IPS-18a (cell line): Measurements from ENCODE around the gene HCLS1.

ENCODE experiments used
- H3K27ac ChIP-seq: one replicate; pipeline ENCODE4 v1.5.1; 2013; ENCODE audit warnings: low read length
- H3K27me3 ChIP-seq: one replicate; pipeline ENCODE4 v1.6.1; 2013; ENCODE audit warnings: mild to moderate bottlenecking, low read length; ENCODE audit not compliant: control insufficient read depth, insufficient read depth
- H3K36me3 ChIP-seq: one replicate; pipeline ENCODE4 v1.6.1; 2013; ENCODE audit warnings: low read depth, low read length; ENCODE audit not compliant: control insufficient read depth
- H3K4me1 ChIP-seq: one replicate; pipeline ENCODE4 v1.6.1; 2013; ENCODE audit warnings: low read depth, low read length; ENCODE audit not compliant: control insufficient read depth
- H3K4me3 ChIP-seq: one replicate; pipeline ENCODE4 v1.5.1; 2013; ENCODE audit warnings: low read length
- H3K9ac ChIP-seq: one replicate; pipeline ENCODE4 v1.6.1; 2013; ENCODE audit warnings: mild to moderate bottlenecking, low read length, moderate library complexity
- H3K9me3 ChIP-seq: one replicate; pipeline ENCODE4 v1.6.1; 2013; ENCODE audit warnings: low read depth, low read length; ENCODE audit not compliant: control insufficient read depth

HCLS1 gene, protein sequence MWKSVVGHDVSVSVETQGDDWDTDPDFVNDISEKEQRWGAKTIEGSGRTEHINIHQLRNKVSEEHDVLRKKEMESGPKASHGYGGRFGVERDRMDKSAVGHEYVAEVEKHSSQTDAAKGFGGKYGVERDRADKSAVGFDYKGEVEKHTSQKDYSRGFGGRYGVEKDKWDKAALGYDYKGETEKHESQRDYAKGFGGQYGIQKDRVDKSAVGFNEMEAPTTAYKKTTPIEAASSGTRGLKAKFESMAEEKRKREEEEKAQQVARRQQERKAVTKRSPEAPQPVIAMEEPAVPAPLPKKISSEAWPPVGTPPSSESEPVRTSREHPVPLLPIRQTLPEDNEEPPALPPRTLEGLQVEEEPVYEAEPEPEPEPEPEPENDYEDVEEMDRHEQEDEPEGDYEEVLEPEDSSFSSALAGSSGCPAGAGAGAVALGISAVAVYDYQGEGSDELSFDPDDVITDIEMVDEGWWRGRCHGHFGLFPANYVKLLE

DNA sequence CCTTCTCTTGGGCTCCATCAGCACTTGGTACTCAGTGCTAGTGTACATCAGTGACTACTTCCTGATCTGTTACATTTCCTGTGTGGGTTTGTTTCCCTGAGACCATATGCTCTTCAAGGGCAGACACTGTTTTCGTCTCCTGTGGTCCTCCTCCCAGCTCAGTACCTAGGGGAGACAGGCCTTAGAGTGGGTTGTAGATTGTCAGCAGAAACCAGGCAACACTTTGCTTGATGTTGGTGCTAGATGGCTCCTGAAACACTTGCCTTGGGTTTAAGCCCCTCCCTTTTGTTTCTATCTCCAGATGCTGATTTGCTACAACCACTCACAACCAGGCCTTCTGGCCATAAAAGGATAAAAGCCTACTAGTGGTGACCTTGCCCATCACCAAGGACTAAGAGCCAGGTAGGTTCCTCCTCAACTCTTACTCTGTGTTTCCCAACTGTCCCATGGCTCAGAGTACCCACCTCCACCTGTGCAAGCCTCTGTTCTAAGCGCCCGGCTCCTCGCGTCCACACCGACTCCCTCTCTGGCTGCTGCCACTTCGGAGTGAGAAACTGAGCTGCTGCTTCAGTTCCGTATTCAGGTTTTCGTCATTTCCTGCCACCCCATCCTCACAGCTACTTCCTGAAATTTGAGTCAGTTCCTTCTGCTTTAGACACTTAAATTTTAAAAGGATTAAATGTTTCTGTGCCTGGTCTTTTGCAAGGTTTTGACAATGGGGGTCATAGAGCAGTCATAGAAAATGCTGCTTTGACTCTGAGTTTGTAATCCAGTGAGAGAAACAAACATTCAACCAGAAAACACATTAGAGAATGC lies at the start of gene HCLS1:
Gene HCLS1 (minus strand): TSS at position 548 of the 816 bp plus-strand sequence. CDS start 2,556 bp downstream, outside the sequence.
- H3K27ac ChIP-seq, result no peak within 1 kb of the TSS
- no peaks in the 10 kb centered on the region for H3K4me1 ChIP-seq
- H3K4me3 ChIP-seq, result no peak within 1 kb of the TSS
- H3K36me3 ChIP-seq, result peaks cover 23% of the 10 kb centered on the region
- no peaks in the 10 kb centered on the region for H3K9me3 ChIP-seq
- no peak within 1 kb of the TSS for H3K9ac ChIP-seq
- H3K27me3 ChIP-seq, result no peaks in the 10 kb centered on the region

DNA sequence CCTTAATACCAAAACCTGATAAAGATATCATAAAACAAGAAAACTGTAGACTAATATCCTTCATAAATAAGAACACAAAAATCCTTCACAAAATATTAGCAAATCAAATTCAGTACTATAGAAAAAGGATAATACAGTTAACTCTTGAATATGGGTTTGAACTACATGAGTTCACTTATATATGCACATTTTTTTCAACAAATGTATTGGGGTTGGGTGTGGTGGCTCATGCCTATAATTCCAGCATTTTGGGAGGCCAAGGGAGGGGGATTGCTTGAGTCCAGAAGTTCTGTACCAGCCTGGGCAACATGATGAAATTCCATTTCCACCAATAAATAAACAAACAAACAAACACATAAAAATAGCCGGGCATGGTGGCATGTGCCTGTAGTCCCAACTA lies 49.6 kb upstream of the HCLS1 start:
- Histone ChIP-seq H3K4me1 (no peaks in the 10 kb centered on the region), H3K27ac (no peak overlapping the region), H3K27me3 (no peaks in the 10 kb centered on the region), H3K4me3 (no peak overlapping the region), H3K36me3 (peaks cover 6% of the 10 kb centered on the region), H3K9ac (no peak overlapping the region), H3K9me3 (no peaks in the 10 kb centered on the region)

DNA sequence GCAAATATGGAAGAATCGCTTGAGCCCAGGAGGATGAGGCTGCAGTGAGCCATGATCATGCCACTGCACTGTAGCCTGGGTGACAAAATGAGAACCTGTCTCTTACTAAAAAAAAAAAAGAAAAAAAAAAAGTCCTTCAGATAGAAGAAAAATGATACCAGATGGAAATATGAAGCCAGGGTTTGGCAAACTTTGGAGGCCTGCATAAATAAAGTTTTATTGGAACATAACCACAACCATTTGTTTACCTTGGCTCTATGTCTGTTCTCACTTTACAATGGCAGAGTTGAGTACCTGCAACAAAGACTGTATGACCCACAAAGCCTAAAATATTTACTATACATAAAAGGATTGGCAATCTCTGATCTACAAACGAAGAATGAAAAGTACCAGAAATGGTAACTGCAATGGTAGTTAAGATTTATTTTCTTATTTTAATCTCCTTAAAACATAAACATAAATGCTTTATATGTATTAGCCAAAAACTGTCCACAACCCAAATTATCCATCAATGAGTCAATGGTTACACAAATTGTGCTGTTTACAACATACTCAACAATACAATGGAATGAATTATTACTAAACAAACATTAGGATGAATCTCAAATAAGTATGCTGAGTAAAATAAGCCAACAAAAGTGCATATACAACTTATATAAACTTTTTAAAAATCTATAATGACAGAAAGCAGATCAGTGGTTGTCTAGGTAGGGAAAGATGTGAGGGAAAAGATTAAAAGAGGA lies 47.0 kb upstream of the HCLS1 start:
- no peaks in the 10 kb centered on the region for H3K36me3 ChIP-seq
- H3K9me3 ChIP-seq, result no peaks in the 10 kb centered on the region
- H3K4me1 ChIP-seq, result no peaks in the 10 kb centered on the region
- H3K9ac ChIP-seq, result no peak overlapping the region
- H3K4me3 ChIP-seq, result no peak overlapping the region
- H3K27ac ChIP-seq, result no peak overlapping the region
- H3K27me3 ChIP-seq, result no peaks in the 10 kb centered on the region

DNA sequence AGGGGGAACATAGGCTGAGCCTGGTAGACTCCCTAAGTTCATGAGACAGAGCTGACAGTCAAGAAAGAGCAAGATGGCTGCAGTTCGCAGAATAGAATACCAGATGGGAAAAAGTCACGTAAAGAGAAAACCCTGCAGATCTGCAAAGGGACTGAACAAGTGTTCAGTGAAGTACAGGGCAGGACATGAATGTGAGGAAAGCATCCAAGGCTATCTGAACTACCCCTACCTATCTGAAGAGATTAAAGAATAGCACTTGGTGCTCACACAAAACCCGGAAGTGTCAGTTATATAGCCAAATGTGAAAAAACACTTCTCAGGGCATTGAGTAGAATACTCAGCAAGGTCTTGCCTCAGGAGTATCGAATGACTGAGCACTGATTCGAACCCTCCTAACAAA lies 44.8 kb upstream of the HCLS1 start:
- peaks cover 10% of the 10 kb centered on the region for H3K36me3 ChIP-seq
- no peaks in the 10 kb centered on the region for H3K27me3 ChIP-seq
- no peaks in the 10 kb centered on the region for H3K9me3 ChIP-seq
- H3K27ac ChIP-seq, result no peak overlapping the region
- H3K4me1 ChIP-seq, result no peaks in the 10 kb centered on the region
- H3K4me3 ChIP-seq, result no peak overlapping the region
- H3K9ac ChIP-seq, result no peak overlapping the region

DNA sequence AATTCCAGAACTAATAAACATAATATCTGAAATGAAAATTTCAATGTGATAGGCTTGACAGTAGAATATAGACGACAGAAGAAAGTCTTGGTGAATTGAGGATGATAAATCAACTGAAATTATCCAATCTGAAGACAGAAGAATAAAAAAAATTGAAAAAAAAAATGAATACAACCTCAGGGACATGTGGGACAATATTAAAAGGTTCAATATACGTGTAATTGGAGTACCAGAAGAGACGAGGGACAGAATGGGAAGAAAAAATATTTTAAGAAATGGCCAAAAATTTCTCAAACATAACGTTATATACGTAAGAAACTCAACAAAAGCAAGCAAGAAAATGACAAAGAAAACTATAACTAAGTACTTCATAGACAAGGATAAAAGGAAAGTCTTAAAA lies 43.3 kb upstream of the HCLS1 start:
- Histone ChIP-seq H3K9me3 (no peaks in the 10 kb centered on the region), H3K9ac (no peak overlapping the region), H3K27ac (no peak overlapping the region), H3K4me3 (no peak overlapping the region), H3K4me1 (no peaks in the 10 kb centered on the region), H3K36me3 (peaks cover 10% of the 10 kb centered on the region), H3K27me3 (no peaks in the 10 kb centered on the region)

DNA sequence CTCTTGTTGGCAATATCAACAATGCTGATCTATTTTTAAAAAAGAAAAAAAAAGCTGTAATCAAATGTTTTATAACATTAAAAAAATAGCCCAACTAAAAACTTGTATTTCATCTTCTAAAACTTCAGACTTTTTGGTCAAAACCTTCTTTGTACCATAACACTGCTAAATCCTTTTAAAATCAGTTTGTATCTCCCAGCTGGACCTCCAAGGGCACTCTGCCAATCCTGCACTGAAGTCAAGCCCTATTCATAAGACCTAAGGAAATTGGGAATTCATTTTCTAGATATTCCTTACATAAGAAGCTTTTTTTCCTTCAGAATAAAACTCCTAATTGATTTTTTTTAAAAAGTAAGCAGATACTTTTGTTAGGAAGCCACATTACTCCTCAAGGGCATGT lies 38.2 kb upstream of the HCLS1 start:
- Histone ChIP-seq H3K9me3 (no peaks in the 10 kb centered on the region), H3K27ac (no peak overlapping the region), H3K36me3 (peaks cover 45% of the 10 kb centered on the region), H3K9ac (no peak overlapping the region), H3K4me1 (no peaks in the 10 kb centered on the region), H3K27me3 (no peaks in the 10 kb centered on the region), H3K4me3 (no peak overlapping the region)

DNA sequence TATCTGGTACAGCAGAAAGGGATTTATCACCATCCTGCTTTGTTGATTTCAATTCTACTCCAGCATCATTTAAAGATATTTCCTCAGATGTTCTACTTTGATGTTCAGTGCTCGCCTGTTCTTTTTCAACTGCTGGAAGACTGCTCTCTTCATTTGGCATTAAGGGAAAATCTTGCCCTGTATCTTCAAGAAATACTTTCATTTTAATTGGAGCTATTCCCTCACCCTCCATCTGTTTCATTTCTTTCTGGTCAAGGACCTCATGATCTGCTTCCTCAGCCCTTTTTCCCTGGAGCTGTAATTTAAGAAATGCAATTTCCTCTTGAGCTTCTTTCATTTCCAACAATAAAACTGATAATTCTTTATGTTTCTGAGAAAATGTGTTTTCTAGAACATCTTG lies 37.8 kb upstream of the HCLS1 start:
- H3K9me3 ChIP-seq, result no peaks in the 10 kb centered on the region
- H3K27me3 ChIP-seq, result no peaks in the 10 kb centered on the region
- H3K4me1 ChIP-seq, result no peaks in the 10 kb centered on the region
- no peak overlapping the region for H3K9ac ChIP-seq
- H3K27ac ChIP-seq, result no peak overlapping the region
- H3K4me3 ChIP-seq, result no peak overlapping the region
- peaks cover 48% of the 10 kb centered on the region for H3K36me3 ChIP-seq

DNA sequence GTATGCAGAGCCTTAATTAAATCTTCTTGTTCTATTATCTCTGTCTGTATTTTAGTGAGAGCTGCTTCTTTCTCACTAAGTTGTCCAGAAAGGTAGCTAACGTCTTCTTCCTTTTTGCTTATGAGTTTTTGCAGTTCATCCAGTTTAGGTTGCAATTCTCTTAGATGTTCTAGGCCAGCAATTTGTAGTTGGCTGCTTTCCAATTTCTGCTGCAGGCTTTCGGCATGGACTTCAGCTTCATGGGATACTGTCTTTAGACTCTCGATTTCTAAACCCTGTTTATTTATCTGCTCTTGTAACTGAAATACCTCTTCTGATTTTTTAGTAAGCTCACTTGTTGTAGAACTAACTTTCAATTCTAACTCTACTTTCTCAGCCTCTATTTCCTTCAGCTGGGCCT lies 35.5 kb upstream of the HCLS1 start:
- Histone ChIP-seq H3K27me3 (no peaks in the 10 kb centered on the region), H3K4me3 (no peak overlapping the region), H3K36me3 (peaks cover 61% of the 10 kb centered on the region), H3K4me1 (no peaks in the 10 kb centered on the region), H3K9ac (no peak overlapping the region), H3K27ac (no peak overlapping the region), H3K9me3 (no peaks in the 10 kb centered on the region)

DNA sequence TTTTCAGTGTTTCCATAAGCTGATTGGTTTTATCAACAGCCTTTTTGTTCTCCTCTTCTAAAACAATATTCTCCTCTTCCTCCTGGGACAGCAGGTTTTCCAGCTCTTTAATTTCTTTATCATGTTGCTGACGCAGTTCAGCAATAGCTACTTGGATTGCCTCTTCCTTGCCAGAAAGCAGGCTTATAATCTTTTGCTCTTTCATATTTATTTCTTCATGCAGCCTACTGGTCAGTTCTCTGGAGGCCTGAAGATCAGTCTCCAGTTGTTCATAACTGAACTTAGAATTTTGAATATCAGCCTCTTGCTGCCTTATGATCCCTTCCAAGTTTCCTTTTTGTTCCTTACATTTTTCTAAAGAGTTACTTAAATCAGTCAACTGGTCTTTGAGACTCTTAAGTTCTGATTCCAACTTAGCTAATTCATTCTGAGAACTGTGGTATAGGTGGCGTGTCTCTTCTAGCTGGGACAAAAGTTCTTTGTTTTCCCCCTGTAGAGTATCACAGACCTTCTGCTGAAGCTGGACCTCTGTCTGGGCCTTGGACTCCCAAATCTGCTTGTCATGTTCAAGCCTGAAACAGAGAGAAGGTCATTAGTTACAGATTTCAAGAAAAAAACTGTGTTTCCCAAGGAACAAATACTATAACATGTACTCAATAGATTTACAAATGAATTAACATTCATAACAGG lies 31.5 kb upstream of the HCLS1 start:
- no peaks in the 10 kb centered on the region for H3K9me3 ChIP-seq
- H3K9ac ChIP-seq, result no peak overlapping the region
- peaks cover 44% of the 10 kb centered on the region for H3K36me3 ChIP-seq
- H3K27ac ChIP-seq, result no peak overlapping the region
- no peak overlapping the region for H3K4me3 ChIP-seq
- H3K27me3 ChIP-seq, result no peaks in the 10 kb centered on the region
- no peaks in the 10 kb centered on the region for H3K4me1 ChIP-seq

DNA sequence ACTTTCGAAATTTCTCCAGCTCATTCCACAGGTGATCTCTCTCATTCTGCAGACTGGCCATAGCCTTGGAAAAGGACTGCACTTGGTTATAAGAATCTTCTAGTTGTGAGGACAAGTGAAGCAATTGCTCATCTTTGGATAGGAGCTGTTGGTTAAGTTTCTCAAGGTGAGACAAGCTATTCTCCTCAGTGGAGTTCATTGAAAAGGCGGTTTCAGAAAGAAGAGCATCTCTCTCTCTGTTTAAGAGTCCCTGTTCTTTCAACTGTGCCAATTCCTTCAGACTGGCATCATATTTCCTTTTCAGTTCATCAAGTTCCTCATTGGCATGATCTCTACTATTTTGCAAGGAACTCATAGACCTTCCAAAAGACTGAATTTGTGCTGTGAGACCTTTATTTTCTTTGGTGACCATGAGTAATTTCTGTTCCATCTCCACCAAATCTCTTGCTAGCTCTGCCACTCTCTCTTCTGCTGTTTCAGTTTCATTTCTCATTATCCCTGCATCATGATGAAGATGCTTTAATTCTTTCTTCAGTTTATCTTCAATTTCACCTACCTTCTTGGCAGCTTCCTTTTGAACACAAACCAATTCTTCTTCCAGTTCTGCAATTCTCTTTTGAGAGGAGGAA lies 30.2 kb upstream of the HCLS1 start:
- H3K27me3 ChIP-seq, result no peaks in the 10 kb centered on the region
- no peak overlapping the region for H3K4me3 ChIP-seq
- H3K9ac ChIP-seq, result no peak overlapping the region
- H3K9me3 ChIP-seq, result no peaks in the 10 kb centered on the region
- no peak overlapping the region for H3K27ac ChIP-seq
- no peaks in the 10 kb centered on the region for H3K4me1 ChIP-seq
- peaks cover 36% of the 10 kb centered on the region for H3K36me3 ChIP-seq
